NB4 (cell line): ENCODE measurements around the gene DNAJB13.

Experiments
- DNase-seq: peaks from one replicate; pipeline ENCODE4 v3.0.0; 2010; ENCODE audit warnings: low read depth
- H3K4me3 ChIP-seq: one replicate; pipeline ENCODE4 v1.5.1; 2011; ENCODE audit warnings: mild to moderate bottlenecking, low read depth, low read length, moderate library complexity
- MYC ChIP-seq: IDR thresholded peaks from 2 replicates; pipeline ENCODE4 v1.6.1; 2011; ENCODE audit warnings: low read depth, low read length
- POLR2A ChIP-seq: IDR thresholded peaks from 2 replicates; pipeline ENCODE4 v1.6.1; 2011; ENCODE audit warnings: mild to moderate bottlenecking; ENCODE audit not compliant: insufficient read length; ENCODE audit errors: extremely low read depth
- TF ChIP-seq, protein P1 (sequence below): IDR thresholded peaks from one replicate; pipeline ENCODE4 v1.5.1; 2012; ENCODE audit warnings: low read depth, low read length
- TF ChIP-seq, protein P2 (sequence below): IDR thresholded peaks from 2 replicates; pipeline ENCODE4 v1.6.1; 2011; ENCODE audit warnings: low read depth, low read length

DNAJB13 gene

DNA sequence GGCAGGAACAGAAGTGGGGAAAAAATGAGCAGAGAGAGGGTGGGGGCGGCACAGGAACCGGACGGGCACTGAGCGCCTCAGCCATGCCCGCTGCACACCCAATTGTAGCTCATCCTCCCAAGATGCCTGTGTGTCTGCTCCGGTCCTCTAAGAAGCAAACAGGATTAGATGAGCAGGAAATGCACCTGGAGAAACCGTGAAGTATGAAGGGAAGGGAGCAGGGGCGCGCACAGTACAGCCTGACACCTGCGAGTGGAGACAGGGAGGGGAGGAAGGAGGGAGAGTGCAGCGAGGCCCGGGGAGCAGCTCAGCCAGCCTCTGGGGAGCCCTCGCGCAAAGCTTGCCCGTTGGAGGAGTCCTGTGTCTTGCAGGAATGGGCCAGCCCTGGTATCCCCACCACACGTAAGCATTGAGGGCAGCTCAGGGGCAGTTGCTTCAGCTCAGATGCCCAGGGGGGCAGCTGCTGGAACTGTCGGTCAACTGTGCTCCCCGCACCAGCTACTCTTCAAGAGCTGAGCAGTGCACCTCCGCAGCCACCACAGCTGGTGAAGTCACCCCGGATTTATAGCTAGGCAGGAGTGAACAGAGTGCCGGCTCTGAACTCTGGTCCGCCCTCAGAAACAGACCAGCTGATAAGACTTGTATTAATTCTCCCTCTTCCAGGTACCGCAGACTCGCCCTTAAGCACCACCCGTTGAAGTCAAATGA lies 7.0 kb downstream of the DNAJB13 start:
- DNase-seq, result no peak
- no peak overlapping the region for H3K4me3 ChIP-seq
- TF ChIP-seq POLR2A (no peak), MYC (no peak)
- TF ChIP-seq, protein P1, sequence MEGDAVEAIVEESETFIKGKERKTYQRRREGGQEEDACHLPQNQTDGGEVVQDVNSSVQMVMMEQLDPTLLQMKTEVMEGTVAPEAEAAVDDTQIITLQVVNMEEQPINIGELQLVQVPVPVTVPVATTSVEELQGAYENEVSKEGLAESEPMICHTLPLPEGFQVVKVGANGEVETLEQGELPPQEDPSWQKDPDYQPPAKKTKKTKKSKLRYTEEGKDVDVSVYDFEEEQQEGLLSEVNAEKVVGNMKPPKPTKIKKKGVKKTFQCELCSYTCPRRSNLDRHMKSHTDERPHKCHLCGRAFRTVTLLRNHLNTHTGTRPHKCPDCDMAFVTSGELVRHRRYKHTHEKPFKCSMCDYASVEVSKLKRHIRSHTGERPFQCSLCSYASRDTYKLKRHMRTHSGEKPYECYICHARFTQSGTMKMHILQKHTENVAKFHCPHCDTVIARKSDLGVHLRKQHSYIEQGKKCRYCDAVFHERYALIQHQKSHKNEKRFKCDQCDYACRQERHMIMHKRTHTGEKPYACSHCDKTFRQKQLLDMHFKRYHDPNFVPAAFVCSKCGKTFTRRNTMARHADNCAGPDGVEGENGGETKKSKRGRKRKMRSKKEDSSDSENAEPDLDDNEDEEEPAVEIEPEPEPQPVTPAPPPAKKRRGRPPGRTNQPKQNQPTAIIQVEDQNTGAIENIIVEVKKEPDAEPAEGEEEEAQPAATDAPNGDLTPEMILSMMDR, result no peak
- TF ChIP-seq, protein P2, sequence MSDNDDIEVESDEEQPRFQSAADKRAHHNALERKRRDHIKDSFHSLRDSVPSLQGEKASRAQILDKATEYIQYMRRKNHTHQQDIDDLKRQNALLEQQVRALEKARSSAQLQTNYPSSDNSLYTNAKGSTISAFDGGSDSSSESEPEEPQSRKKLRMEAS, result no peak

DNA sequence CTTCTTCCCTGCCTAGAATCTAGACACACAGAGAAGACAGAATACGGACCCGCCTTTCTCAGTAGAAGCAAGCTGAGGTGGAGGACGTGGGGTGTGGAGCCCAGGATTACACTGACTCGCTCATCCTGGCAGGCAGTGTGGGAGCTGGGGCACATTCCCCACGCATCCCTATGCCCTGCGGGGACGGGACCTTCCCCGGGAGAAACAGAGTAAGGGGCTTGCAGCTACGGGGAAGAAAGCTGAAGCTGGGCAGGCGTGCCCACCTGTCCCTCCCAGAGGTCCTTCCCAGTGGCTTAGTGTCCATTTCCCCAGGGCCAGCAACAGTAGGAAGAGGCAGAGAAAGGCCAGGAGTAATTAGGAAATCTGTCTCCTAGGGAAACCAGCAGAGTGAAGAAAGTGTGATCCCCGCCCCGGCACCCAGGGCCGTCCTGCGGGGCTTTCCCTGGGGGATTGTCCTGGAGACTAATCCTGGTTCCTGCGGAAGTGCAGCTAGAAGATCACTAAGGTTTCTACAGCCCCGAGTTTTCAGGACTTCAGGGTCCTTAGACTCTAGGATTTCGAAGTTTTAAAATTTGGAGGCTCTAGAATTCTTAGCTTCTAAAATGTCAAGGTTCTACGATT lies 7.8 kb downstream of the DNAJB13 start:
- TF ChIP-seq MYC, result no peak
- TF ChIP-seq, protein P2, result no peak
- TF ChIP-seq, protein P1, result no peak
- TF ChIP-seq POLR2A, result no peak
- DNase-seq, result no peak
- no peak overlapping the region for H3K4me3 ChIP-seq

DNA sequence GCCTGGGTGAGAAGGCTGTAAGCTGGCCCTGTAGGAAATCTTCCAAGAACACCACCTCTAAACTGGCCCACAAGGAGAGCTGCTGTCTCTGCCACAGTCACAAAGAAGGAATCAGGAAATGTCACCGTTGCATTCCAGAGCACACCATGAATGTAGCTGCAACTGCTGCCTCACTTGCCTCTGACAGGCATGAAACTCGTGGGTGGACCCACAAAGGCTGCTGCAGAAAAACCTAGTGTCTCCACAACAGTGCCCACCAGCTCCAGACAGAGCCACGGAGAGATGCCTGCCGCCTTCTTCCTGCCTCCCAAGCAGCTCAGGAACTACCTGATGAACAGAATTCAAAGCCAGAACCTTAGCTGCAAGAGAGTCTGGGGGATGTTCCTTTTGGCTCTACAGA lies 10.5 kb downstream of the DNAJB13 start:
- DNase-seq, result no peak
- TF ChIP-seq, protein P1, result no peak
- TF ChIP-seq, protein P2, result no peak
- TF ChIP-seq MYC (no peak), POLR2A (no peak)
- no peak overlapping the region for H3K4me3 ChIP-seq

DNA sequence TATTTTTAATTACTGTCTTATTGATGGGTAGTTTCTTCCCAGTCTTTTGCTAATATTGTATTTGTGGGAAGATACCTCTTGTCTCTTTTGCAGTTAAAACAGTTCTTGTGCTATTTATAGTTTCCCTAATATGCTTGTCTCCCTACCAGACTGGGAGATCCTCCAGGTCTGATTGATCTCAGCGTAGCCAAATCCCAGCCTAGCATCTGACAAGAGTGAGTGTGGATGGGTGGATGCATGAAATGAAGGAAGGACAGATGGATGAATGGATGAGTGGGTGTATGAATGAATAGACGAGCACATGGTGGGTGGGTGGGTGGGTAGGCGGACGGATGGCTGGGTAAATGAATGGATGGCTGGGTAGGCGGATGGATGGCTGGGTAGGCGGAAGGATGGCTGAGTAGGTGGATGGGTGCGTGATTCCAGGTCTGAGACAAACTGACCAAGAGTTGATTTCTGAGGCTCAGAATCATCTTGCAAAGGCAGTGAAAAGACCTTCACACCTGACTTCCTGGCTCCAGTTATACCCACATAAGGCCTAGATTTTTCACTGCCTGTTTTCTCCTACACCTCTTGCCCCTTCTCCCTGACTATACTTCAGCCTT lies 11.4 kb downstream of the DNAJB13 start:
- no peak overlapping the region for H3K4me3 ChIP-seq
- no peak for DNase-seq
- TF ChIP-seq POLR2A, result no peak
- TF ChIP-seq MYC, result no peak
- TF ChIP-seq, protein P1, result no peak
- TF ChIP-seq, protein P2, result no peak

- DNase-seq, result no peak
- H3K4me3 ChIP-seq, result no peak overlapping the region
Observed at GRCh38 chr11:73963861-73964260, 13.0 kb downstream of the DNAJB13 start.

More at GRCh38 chr11:73963861-73964260, 13.0 kb downstream of the DNAJB13 start:
- no peak for TF ChIP-seq POLR2A
- TF ChIP-seq, protein P2, result no peak
- TF ChIP-seq, protein P1, result no peak
- no peak for TF ChIP-seq MYC
